Measurements from ENCODE around the gene ALDH16A1.

The ALDH16A1 gene

DNA sequence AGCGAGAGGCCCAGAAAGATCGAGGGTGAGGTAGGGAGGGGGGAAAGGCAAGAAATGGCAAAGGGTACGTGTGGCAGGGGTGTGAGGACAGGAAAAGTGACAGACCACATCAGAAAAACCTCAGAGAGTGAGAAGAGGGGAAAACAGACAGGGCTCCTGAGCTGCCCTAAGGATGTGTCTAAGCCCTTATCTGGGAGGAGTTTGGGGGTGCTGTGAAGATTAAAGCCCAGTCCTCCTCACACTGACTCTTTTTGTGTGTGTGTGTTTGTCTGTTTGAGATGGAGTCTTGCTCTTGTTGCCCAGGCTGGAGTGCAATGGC lies 29.1 kb upstream of the ALDH16A1 start:
- no peak for DNase-seq (ENCODE audit: low read depth)

DNA sequence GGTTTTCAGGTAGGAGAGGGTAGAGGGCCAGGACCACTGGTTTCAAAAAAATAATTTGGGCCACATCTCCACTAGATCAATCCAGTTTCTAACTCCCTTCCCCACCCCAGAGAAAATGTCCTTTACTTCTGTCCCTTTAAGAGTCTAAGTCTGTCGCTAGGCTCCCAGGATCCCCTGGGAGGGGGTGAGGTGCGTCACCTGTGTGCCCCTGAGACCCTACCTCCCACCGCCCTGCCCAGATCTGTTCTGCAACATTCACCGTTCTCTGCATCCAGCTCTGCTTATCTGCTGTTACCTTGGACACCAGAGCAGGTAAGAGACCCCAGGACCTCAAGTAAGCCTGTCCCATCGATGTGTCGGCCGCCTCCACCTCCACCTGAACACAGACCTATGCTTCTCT lies 27.8 kb upstream of the ALDH16A1 start, which contains the start of gene GFY:
Gene GFY (plus strand): TSS at position 211 of the 400 bp plus-strand sequence. CDS start 1,043 bp downstream, outside the sequence.
- DNase-seq (ENCODE audit: low read depth): no peak

DNA sequence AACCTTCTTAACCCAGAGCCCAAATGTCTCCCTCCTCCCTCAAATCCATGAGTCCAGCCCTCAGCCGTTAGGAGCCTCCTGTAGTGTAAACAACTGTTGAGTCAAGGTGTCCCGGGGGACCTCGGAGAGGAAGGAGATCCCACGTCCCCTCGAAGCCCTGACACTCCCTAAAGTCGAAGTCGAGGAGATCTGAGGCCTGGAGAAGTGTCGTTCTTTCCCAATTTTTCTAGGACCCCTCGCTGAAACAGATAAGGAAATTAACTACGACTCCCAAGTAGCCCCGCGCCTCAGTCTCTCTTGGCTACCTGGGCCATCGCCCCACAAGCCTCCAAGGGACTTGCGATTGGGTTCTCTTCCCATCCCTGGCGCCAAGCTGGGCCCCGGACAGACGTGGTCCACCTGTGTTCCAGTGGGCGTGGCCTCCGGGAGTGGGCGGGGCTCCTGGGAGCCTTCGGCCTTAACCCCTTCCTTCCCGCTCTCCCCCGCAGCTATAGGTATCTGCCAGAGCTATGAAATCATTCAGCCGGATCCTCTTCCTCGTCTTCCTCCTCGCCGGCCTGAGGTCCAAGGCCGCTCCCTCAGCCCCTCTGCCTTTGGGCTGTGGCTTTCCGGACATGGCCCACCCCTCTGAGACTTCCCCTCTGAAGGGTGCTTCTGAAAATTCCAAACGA lies 27.0 kb upstream of the ALDH16A1 start:
- no peak for DNase-seq (ENCODE audit: low read depth)

- no peak for DNase-seq (ENCODE audit: low read depth)
These were observed 25.7 kb upstream of the ALDH16A1 start for GRCh38 chr19:49427339-49427738.

GRCh38 chr19:49427855-49428546 lies 25.0 kb upstream of the ALDH16A1 start:
- DNase-seq (ENCODE audit: low read depth): no peak

GRCh38 chr19:49428547-49429451 lies 24.2 kb upstream of the ALDH16A1 start:
- no peak for DNase-seq (ENCODE audit: low read depth)

DNA sequence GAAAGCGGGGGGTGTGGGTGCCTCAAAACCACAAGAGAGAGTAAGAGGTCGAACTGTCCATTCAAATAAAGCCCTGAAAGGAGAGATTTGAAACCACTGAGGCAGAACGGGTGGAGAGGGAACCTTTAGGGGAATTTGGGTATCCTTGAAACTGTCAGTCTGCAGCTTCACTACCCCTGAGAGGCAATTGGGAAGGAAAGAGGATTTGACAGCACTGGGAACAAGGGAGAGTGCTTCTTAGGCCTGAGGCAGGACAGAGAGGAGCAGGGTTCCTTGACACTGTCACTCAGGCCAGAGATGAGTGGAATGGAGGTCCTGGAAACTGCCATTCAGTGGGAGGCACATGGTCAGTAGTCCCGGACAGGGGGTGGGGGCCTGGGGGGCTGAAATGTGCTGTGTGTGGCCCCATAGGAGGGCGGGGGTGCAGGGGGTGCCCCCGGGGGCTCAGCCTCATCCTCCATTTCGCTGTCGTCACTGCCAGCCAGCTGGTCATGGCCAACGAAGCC lies 22.8 kb upstream of the ALDH16A1 start:
- DNase-seq (ENCODE audit: low read depth): no peak

DNA sequence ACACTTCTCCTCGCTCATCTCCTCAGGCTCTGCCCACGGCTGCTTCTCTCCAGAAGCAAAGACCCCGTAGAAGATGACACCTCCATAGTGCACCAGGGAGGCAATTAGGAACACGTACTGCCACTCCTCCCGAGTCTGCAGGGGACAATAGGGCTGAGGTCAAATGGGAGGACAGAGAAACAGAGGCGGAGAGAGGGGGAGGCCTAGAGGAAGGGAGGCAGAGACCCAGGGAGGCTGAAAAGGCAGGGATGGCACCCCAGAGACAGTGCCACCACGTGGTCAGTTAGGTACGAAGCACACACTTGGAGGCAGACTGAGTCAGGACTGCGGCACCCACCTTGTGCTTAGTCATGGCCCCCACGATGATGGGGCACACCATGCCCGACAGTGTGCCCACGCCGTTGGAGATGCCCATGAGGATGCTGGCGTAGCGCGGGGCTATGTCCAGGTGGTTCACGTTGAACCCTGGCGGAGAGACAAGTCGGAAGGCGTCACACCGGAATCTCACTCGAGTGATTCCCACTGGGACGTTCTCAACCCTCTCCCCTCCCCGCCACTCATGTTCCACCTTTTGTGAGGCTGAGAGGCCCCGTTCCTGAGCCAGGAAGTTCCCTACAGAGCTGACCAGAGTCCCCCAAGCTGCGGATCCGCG lies 22.2 kb upstream of the ALDH16A1 start:
- DNase-seq (ENCODE audit: low read depth): no peak

GRCh38 chr19:49431330-49431749 lies 21.7 kb upstream of the ALDH16A1 start:
- no peak for DNase-seq (ENCODE audit: low read depth)

DNA sequence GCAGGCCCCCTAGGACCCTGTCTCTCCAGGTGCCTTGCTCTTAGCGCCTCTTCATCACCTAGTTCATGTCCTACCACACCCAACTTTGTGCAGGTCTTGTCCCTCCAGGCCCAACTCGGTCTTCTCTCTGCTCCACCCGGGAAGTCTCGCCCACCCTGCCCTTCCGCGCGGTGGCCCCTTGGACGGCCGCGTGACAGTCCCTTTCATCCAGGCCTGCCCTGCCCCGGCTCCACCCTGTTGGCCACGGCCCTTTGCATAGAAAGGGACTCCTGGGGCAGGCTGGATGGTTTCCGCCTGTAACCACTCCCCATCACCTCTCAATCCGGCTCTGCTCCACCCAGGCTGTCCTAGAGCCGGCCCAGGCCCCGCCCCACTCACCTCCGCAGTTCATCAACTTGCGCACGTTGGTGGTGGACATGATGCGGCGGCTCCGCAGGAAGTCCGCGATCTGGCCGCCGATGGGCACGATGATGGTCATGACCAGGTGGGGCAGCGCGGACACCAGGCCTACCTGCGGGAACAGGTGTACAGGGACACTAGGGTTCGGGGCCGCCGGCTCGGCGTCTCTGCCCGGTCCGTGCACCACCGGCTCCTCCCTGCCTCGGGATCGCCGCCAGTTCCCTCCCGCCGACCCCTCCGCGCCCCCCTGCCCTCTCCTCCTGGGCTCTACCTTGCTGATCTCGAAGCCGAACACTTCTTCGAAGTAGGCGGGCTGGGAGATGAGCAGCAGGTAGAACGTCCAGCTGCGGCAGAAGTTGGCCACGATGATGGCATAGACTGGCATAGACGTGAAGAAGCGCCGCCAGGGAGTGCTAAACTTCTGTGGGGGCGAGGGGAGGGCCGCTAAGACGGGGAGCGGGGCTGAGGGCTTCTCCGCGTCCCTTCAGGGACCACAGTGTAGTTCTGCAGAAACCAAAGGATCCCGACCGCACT lies 20.6 kb upstream of the ALDH16A1 start:
- DNase-seq (ENCODE audit: low read depth): no peak

- no peak for DNase-seq (ENCODE audit: low read depth)
These were observed 19.7 kb upstream of the ALDH16A1 start for GRCh38 chr19:49433240-49433901.

GRCh38 chr19:49434907-49435583 lies 18.0 kb upstream of the ALDH16A1 start:
- no peak for DNase-seq (ENCODE audit: low read depth)

GRCh38 chr19:49435670-49436069 lies 17.4 kb upstream of the ALDH16A1 start:
- DNase-seq (ENCODE audit: low read depth): no peak

DNA sequence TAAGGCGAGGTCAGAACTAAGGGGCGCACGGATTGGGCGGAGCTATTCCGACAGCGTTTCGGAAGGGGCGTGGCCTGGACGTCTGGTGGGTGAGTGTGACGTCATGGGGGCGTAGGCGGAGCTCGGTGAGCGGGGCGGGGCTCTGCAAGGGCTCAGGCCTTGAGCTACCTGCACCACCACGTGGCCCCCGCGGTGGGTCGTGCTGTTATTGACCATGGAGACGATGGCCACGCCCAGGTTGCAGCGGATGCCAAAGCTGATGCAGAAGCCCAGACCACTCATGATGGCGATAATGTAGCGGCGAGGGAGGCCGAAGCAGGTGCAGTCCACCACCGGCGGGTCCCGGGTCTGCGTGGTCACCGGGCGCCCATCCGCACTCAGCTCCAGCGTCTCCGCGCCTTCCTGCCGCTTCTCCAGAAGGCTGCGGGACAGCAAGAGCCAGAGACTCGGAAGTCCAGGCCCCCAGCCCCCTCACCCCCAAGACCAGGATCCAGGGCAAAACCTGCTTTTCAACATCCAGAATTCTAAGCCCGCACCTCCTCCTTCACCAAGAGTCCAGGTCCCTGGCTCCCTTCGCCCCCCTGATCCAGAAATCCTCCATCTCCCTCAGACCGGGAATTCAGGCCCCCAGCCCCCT lies 16.5 kb upstream of the ALDH16A1 start:
- no peak for DNase-seq (ENCODE audit: low read depth)

GRCh38 chr19:49437231-49437630 lies 15.8 kb upstream of the ALDH16A1 start:
- DNase-seq (ENCODE audit: low read depth): no peak

GRCh38 chr19:49438261-49438660 lies 14.8 kb upstream of the ALDH16A1 start:
- DNase-seq (ENCODE audit: low read depth): no peak

DNA sequence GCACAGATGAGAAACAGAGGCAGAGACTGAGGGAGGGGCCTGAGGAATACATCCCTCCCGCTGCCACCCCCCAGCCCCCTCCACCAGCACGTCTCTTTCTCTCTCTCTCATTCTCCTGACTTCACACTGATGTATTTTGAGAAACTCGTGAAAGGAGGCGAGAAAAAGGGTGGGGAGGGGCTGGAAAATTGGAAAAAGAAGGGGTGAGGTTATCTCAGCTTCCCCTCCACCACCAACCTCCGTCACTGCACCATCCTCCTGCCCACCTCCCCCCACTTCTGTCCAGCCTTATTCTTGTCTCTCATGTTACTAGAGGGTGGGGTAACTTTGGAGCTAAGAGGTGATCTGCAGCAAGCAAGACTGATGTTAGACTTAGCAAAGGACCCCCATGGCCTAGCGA lies 13.2 kb upstream of the ALDH16A1 start:
- no peak for DNase-seq (ENCODE audit: low read depth)

- DNase-seq (ENCODE audit: low read depth): no peak
These were observed 12.4 kb upstream of the ALDH16A1 start for GRCh38 chr19:49440439-49441209.
